NCI-H774 (cell line): ENCODE results near the gene ARVCF.

Source experiments
- DNase-seq: peaks from one replicate; lab custom pipeline; 2025; lab: John Stamatoyannopoulos, UW

ARVCF gene

DNA sequence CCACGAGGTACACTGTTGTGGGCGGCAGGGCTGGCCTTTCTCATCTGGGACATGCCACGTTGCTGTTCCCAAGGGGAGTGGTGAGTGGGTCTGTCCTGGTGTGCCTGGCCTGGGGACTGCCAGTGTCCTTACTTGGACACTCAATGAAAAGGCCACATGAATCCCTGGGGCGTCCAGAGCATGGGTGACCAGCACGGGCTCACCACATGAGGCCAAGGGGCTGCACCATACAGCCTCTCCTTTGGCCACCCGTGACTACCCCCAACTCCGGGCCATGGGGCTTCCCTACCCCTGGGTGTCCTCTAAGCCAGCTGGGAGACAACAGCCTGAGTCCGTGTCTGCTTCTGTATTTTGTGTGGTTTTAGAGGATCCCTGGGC is 54.8 kb downstream of the ARVCF start:
- DNase-seq = no peak

DNA sequence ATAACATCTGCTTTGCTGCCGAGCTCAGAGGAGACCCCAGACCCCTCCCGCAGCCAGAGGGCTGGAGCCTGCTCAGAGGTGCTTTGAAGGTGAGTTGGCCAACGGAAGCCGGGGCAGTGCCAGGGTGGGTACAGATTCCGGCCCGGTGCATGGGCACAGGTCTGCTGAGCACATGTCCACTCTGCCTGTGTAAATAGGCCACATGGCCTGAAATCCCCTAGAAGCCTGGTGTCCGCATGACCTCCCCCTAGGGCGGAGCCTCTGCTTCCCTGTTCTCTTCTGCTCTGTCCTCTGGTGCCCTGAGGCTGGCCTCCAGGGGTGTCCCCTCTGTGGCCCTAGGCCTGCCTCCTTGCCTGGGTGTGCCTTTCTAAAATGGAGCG is 55.4 kb downstream of the ARVCF start:
- no peak for DNase-seq

DNA sequence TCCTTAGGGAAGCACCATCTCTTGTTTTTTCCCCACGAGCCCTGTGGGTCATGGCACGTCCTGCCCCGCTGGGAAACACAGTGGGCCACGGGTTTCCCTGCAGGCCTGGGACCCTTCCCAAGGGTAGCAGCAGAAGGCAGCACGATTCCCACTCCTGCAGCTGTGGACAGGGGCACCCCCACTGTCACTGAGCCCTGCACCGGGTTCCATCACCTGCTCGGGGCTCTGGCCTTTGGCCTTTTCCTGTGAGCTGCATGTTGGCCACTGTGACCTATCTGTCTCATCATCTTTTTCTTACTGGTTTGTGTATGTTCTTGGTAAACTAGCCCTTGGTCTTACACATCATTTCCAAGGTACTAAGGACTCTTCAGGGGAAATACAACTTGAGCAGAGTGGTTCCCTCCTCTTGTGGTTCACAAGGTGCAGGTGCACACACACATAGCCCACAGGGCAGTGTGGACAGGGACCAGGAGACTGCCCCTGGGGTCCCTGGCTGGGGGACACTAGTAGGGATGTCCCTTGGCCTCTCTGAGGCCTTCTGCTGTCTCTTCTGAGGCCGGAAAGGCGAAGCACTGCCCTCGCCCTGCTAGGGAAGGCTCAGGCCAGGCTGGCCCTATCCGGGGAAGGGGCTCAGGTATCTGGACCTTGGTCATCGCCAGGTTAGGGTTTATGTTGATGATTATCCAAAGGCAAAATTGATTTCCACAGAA is 56.0 kb downstream of the ARVCF start:
- no peak for DNase-seq

DNA sequence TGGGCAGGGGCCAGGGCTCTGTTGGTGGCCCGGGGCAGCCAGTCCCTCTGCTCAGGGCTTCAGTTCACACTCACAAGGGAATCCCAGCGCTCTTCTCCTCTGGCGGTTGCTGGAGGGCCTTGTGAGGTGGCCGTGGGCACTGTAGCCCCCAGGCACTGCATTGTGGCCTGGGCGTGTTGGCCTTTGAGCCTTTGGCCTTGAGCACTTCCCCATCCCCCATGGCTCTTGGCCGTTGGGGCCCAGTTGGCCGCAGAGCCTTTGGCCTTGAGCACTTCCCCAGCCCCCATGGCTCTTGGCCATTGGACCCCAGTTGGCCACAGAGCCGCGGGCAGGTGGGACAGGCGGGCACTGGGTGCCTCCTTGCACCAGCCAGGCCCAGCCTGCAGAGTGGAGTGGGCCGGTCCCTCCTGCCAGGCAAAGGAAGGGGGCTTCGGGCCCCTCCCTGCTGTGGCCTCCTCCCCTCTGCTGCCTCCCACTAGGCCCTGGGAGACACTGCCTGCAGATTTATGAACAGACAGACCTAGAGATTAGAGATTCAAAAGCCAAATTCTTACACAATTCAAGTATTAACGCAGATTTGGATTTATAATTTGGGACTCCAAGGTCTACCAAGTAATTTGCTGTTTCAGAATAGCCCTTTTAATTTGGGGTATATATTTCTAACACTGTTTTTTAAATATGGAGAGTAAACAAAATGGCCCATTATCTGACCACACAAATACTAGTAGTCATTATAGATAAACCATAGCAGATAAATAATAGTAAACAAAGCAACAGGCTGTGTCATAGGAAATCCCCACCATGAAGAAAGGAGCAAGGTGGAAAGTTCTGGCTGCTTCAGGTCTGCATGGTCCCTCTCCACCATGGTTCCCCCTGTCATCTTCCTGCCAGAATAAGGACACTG is 56.8 kb downstream of the ARVCF start:
- no peak for DNase-seq

GRCh38 chr22:19959043-19959586 is 57.5 kb downstream of the ARVCF start:
- no peak for DNase-seq

GRCh38 chr22:19958083-19959042 is 58.3 kb downstream of the ARVCF start:
- no peak for DNase-seq

DNA sequence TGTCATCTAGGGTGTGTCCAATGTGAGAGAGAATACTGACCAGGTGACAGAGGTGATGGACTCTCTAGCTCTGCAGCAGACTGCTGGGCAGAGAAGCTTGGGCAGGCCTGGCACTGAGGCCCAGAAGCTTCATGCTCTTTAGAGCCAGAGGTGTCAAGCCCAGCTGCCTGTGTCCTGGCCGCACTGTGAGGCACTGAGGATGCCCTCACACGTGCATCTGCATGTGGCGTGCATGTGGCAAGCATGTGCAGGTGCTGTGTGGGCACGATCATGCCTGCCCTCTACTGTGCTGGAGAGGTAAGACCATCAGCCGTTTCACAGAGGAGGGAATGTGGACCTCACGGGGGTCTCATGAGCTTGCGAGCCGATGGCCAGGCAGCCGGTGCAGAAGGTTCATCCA is 59.2 kb downstream of the ARVCF start:
- no peak for DNase-seq

- DNase-seq = no peak
These were observed 61.1 kb downstream of the ARVCF start for GRCh38 chr22:19955241-19956128.

- DNase-seq = no peak
These were observed 65.3 kb downstream of the ARVCF start for GRCh38 chr22:19951346-19951745.

- DNase-seq = no peak
These were observed 68.4 kb downstream of the ARVCF start for GRCh38 chr22:19948057-19948760.

GRCh38 chr22:19943082-19944026 is 73.3 kb downstream of the ARVCF start:
- no peak for DNase-seq

DNA sequence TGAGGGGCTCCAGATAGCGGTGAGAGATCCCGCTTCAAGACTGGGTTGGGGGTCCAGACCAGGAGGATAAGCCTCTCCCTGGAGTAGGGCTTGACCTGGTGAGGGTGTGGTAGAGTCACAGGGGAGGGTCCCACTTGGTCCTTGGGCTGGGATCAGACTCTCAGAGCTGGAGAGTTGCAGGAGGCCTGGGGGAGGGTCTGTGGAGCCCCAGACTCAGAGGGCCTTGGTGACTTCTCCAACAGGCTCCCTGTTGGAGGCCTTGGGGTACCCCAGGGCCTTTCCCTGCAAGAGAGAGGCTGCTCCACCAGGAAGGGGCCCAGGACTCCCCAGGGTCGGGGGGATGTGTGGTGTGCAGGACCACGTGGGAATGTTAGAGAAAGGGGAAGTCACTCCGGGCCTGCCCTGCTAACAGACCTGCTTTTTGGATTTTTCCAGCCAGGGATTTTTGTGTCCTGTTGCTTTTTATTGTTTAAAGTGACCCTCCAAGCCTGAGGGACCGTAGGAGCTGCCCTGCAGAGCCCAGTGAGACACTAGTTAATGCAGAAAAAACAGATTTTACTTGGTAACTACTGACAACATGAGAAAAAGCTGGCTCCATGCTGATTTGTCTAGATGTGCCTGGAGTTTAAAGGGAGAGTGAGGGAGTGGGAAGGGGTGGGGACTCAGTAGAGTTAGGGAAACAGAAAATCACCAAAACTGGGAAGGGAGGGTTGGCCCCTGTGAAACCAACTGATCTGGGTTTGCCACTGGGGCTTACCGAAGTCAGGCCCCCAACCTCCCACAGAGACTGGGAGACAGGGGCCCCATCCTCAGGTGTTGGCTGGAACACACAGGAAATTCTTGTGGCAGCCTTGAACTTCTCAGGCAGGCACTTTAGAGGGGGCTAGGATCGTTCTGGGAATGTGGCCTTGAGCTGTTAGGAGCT is 74.2 kb downstream of the ARVCF start:
- no peak for DNase-seq

- DNase-seq = peak; percentile 51
These were observed 75.1 kb downstream of the ARVCF start, which contains the start of the genes COMT and TXNRD2 for GRCh38 chr22:19941365-19942082. COMT (plus strand) TSS chr22:19941772; CDS start chr22:19962527, 20,755 bp downstream. TXNRD2 (minus strand) TSS chr22:19941818; CDS start chr22:19941803, 15 bp downstream.

GRCh38 chr22:19940536-19941364 is 75.9 kb downstream of the ARVCF start:
- DNase-seq = no peak

GRCh38 chr22:19937616-19938473 is 78.8 kb downstream of the ARVCF start:
- no peak for DNase-seq
